ENCODE data around the gene C22orf31. TPM values are rescaled to one million over a fixed set of nuclear protein-coding genes. Genes with fewer than 3 reads are reported as not detected.

Gene C22orf31
- total and polyA plus RNA-seq, 2 donors (not counting 3 experiments of a cell fraction or from before 2014, with no cell fraction given) = not detected

DNA sequence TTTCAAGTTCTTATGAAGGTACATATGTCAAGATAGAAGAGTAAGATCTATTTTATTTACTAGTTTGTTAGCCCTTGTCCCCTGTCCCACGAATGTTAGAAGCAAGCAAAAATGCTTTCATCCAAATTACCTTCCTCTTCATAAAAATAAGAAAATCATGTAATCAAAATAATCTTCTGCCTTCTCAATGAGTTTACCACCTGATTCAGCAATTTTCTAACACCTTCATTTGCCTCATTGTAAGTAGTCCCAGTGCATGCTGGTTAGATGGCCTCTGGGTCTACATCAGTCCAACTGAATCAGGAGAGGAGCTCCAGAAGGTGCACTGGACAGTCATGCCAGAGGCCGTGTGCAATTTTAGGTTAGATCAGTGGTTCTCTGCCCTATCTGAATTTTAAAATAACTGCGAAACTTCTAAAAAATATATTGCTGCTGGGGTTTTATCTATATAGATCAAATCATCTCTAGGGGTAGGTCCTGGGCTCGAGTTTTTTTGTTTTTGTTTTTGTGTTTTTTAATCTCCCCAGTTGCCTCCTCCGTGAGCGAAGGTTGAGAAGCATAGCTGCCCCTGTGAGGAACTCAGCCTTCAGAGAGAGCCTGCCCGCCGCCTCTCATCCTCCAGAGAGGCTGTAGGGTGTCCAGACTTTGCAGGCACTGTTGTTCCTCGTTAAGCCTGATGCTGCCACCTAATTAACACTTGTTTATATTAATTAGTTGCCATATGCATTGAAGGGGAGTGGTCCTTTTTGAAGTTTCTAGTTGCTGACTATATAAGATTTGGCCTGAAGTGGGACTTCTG, 32.2 kb downstream of the C22orf31 start:
- Histone ChIP-seq H4K20me1 (replicated peaks; ENCODE audit: control insufficient read depth, extremely low read depth, insufficient read depth, low read length) (no peaks in the 10 kb centered on the region), H3K9me3 (replicated peaks; ENCODE audit: control insufficient read depth, insufficient read depth, low read length) (no peaks in the 10 kb centered on the region), H2AFZ (ENCODE audit: low read depth, low read length) (no peak overlapping the region), H3K4me3 (replicated peaks in 1 of 3; ENCODE audit: insufficient read depth in 1 of 3, low read depth in 1 of 3, low read length in 3 of 3) (no peak overlapping the region), H3K27ac (ENCODE audit: insufficient read depth, low read depth, low read length) (no peak overlapping the region), H3K4me2 (ENCODE audit: insufficient read depth, low read length) (peak overlapping the region; percentile 77), H3K9me1 (replicated peaks; ENCODE audit: control insufficient read depth, extremely low read depth, insufficient read depth, low read length) (no peaks in the 10 kb centered on the region), H3K79me2 (ENCODE audit: control insufficient read depth, insufficient read depth, low read length) (no peaks in the 10 kb centered on the region), H3K27me3 (ENCODE audit: control insufficient read depth in 2 of 2, insufficient read depth in 2 of 2, low read length in 2 of 2) (no peaks in the 10 kb centered on the region), H3K4me1 (ENCODE audit: control insufficient read depth, extremely low read depth, insufficient read depth, low read length) (peaks cover 27% of the 10 kb centered on the region), H3K36me3 (ENCODE audit: control insufficient read depth in 2 of 2, extremely low read depth in 1 of 2, insufficient read depth in 2 of 2, low read length in 2 of 2) (no peaks in the 10 kb centered on the region), H3K9ac (replicated peaks; ENCODE audit: extremely low read depth, insufficient read depth, low read length) (no peak overlapping the region)
- intact Hi-C loops (cut with micrococcal nuclease) (no loop called here), dilution Hi-C loops (cut with MboI; ENCODE audit: extremely low pct_ligation_motif_present, low sequenced_read_pairs) (no loop called here)
- FAIRE-seq (no peak), DNase-seq (ENCODE audit: low read depth, low spot score) (no peak)
- BruUV-seq (replicated peaks) = no TSS peak
- POLR2A ChIA-PET = no interaction called here
- CTCF ChIA-PET = interaction anchor here (1.5 to 3.8 kb wide), 3 partner anchors 11 to 125 kb away, joined by 3 to 21 read pairs (median 5); no protein-coding TSS in a partner anchor
- TF ChIP-seq MYC (IDR thresholded peaks at IDR 0.05; ENCODE audit: low read depth, low read length) (no peak), POLR2AphosphoS5 (IDR thresholded peaks at IDR 0.05; ENCODE audit: insufficient read depth, low read depth, low read length) (no peak), GATA2 (IDR thresholded peaks at IDR 0.05; ENCODE audit: insufficient read depth, insufficient read length, low read depth, low read length) (no peak), JUN (IDR thresholded peaks at IDR 0.05; ENCODE audit: borderline replicate concordance, insufficient read depth, insufficient read length, low read depth) (no peak), EZH2 (IDR thresholded peaks at IDR 0.05; ENCODE audit: borderline replicate concordance, low read depth, low read length, severe bottlenecking) (no peak), POLR2A (IDR thresholded peaks at IDR 0.05; ENCODE audit: low read depth, low read length) (no peak), FOS (IDR thresholded peaks at IDR 0.05; ENCODE audit: borderline replicate concordance, insufficient read depth, low read length) (no peak)
- TF ChIP-seq, protein P1, sequence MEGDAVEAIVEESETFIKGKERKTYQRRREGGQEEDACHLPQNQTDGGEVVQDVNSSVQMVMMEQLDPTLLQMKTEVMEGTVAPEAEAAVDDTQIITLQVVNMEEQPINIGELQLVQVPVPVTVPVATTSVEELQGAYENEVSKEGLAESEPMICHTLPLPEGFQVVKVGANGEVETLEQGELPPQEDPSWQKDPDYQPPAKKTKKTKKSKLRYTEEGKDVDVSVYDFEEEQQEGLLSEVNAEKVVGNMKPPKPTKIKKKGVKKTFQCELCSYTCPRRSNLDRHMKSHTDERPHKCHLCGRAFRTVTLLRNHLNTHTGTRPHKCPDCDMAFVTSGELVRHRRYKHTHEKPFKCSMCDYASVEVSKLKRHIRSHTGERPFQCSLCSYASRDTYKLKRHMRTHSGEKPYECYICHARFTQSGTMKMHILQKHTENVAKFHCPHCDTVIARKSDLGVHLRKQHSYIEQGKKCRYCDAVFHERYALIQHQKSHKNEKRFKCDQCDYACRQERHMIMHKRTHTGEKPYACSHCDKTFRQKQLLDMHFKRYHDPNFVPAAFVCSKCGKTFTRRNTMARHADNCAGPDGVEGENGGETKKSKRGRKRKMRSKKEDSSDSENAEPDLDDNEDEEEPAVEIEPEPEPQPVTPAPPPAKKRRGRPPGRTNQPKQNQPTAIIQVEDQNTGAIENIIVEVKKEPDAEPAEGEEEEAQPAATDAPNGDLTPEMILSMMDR (IDR thresholded peaks at IDR 0.05; ENCODE audit: extremely low read depth in 1 of 2, insufficient read depth in 1 of 2, low read depth in 1 of 2, low read length in 2 of 2) = no peak
- TF ChIP-seq, protein P2, sequence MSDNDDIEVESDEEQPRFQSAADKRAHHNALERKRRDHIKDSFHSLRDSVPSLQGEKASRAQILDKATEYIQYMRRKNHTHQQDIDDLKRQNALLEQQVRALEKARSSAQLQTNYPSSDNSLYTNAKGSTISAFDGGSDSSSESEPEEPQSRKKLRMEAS (IDR thresholded peaks at IDR 0.05; ENCODE audit: insufficient read depth, insufficient read length) = no peak
